ENCODE measurements around the gene PSAP. TPM values are rescaled to one million over a fixed set of nuclear protein-coding genes. Genes with fewer than 3 reads are reported as not detected.

The PSAP gene
- total RNA-seq, 1 donor from 2014 or later = 482 TPM

- DNase-seq (ENCODE audit: low spot score in 2 of 2) = no peak
- no peak for FAIRE-seq
These were observed 55.8 kb downstream of the PSAP start for GRCh38 chr10:71795248-71795647.

GRCh38 chr10:71790749-71791440 is 60.2 kb downstream of the PSAP start:
- no peak for DNase-seq (ENCODE audit: low spot score in 2 of 2)

GRCh38 chr10:71789871-71790270 is 61.2 kb downstream of the PSAP start:
- FAIRE-seq = no peak
- DNase-seq (ENCODE audit: low spot score in 2 of 2) = no peak

More at GRCh38 chr10:71790749-71791440, 60.2 kb downstream of the PSAP start:
- no peak for FAIRE-seq

GRCh38 chr10:71788954-71789353 is 62.1 kb downstream of the PSAP start:
- no peak for FAIRE-seq
- DNase-seq (ENCODE audit: low spot score in 2 of 2) = no peak

GRCh38 chr10:71784679-71785272 is 66.3 kb downstream of the PSAP start:
- FAIRE-seq (no peak), DNase-seq (ENCODE audit: low spot score in 2 of 2) (no peak)

GRCh38 chr10:71783917-71784678 is 67.0 kb downstream of the PSAP start:
- FAIRE-seq (no peak), DNase-seq (ENCODE audit: low spot score in 2 of 2) (no peak)

- no peak for FAIRE-seq
- DNase-seq (ENCODE audit: low spot score in 2 of 2) = no peak
These were observed 68.0 kb downstream of the PSAP start for GRCh38 chr10:71782917-71783490.

- no peak for DNase-seq (ENCODE audit: low spot score in 2 of 2)
- FAIRE-seq = no peak
These were observed 68.7 kb downstream of the PSAP start for GRCh38 chr10:71782221-71782916.

GRCh38 chr10:71780719-71781118 is 70.3 kb downstream of the PSAP start:
- no peak for DNase-seq (ENCODE audit: low spot score in 2 of 2)
- FAIRE-seq = no peak

- FAIRE-seq = no peak
These were observed 70.9 kb downstream of the PSAP start for GRCh38 chr10:71780156-71780555.

GRCh38 chr10:71779641-71780040 is 71.4 kb downstream of the PSAP start:
- DNase-seq (ENCODE audit: low spot score in 2 of 2) (no peak), FAIRE-seq (no peak)

More at GRCh38 chr10:71780156-71780555, 70.9 kb downstream of the PSAP start:
- DNase-seq (ENCODE audit: low spot score in 2 of 2) = no peak

GRCh38 chr10:71778071-71778825 is 72.8 kb downstream of the PSAP start:
- DNase-seq (ENCODE audit: low spot score in 2 of 2) (no peak), FAIRE-seq (no peak)

- DNase-seq (ENCODE audit: low spot score in 2 of 2) (no peak), FAIRE-seq (no peak)
These were observed 73.7 kb downstream of the PSAP start for GRCh38 chr10:71777213-71777985.

GRCh38 chr10:71776481-71776925 is 74.5 kb downstream of the PSAP start:
- FAIRE-seq (no peak), DNase-seq (ENCODE audit: low spot score in 2 of 2) (no peak)

- no peak for FAIRE-seq
- DNase-seq (ENCODE audit: low spot score in 2 of 2) = no peak
These were observed 75.9 kb downstream of the PSAP start for GRCh38 chr10:71774916-71775702.

GRCh38 chr10:71773221-71773971 is 77.7 kb downstream of the PSAP start, which contains the start of gene VSIR:
VSIR (minus strand) TSS chr10:71773520; CDS start chr10:71773439, 81 bp downstream.
- no peak for FAIRE-seq
- peak; percentile 73 to 93 for DNase-seq (ENCODE audit: low spot score in 2 of 2)

- FAIRE-seq = no peak
These were observed 78.2 kb downstream of the PSAP start for GRCh38 chr10:71772832-71773220.

More at GRCh38 chr10:71772832-71773220, 78.2 kb downstream of the PSAP start:
- no peak for DNase-seq (ENCODE audit: low spot score in 2 of 2)

Measured in frontal cortex (tissue), 4 donors.